K562 (cell line): ENCODE results near the gene TRAF7. TPM values are rescaled to one million over a fixed set of nuclear protein-coding genes. Genes with fewer than 3 reads are reported as not detected.

Experiments
- CBFA2T2 ChIP-seq: fragments of 450-650 bp; conservative IDR thresholded peaks from 2 replicates; pipeline ENCODE4 v1.6.1; 2017; ENCODE audit warnings: mild to moderate bottlenecking
- CBX5 ChIP-seq: IDR thresholded peaks from 2 replicates; pipeline ENCODE4 v1.6.1; 2014; ENCODE audit warnings: low read depth, borderline replicate concordance
- KDM4B ChIP-seq, 2 experiments: fragments of 450-650 bp in 1 of 2; sonication (generic) in 1 of 2; IDR thresholded peaks; 2 replicates each; pipeline ENCODE4 v1.6.1; 2016 to 2017; ENCODE audit warnings: borderline replicate concordance in 2 of 2, antibody characterized with exemption in 1 of 2, low read depth in 1 of 2, mild to moderate bottlenecking in 1 of 2
- MTF1 ChIP-seq: fragments of 250-450 bp; sonication (Bioruptor Pico); IDR thresholded peaks from 2 replicates; pipeline ENCODE4 v1.9.0; 2021; ENCODE audit warnings: moderate library complexity, mild to moderate bottlenecking, inconsistent platforms, borderline replicate concordance
- MYNN ChIP-seq, 2 experiments: sonication (generic); formaldehyde crosslinking in 1 of 2; IDR thresholded peaks; 2 replicates each; pipeline versions ENCODE4 v1.5.0 to v1.6.1; 2016 to 2020; ENCODE audit warnings: antibody characterized with exemption in 1 of 2, missing genetic modification reagents in 1 of 2
- NR4A1 ChIP-seq, 2 experiments: fragments of 250-450 bp in 1 of 2; fragments of 450-650 bp in 1 of 2; sonication (Bioruptor Pico) in 1 of 2; IDR thresholded peaks; 2 replicates each; pipeline versions ENCODE4 v1.4.0 to v1.6.1; 2016 to 2020; ENCODE audit warnings: mild to moderate bottlenecking in 2 of 2, missing compliant biosample characterization in 1 of 2, missing genetic modification characterization in 1 of 2, moderate library complexity in 1 of 2
- PBX2 ChIP-seq, 2 experiments: IDR thresholded peaks in 1 of 2; conservative IDR thresholded peaks in 1 of 2; 2 replicates each; pipeline ENCODE4 v1.6.1; 2016; ENCODE audit warnings: low read depth in 2 of 2, mild to moderate bottlenecking in 1 of 2, missing compliant biosample characterization in 1 of 2, missing genetic modification characterization in 1 of 2, moderate library complexity in 1 of 2
- PCBP2 ChIP-seq: fragments of 200-400 bp; formaldehyde crosslinking; IDR thresholded peaks from 2 replicates; pipeline ENCODE4 v1.6.1; 2018; ENCODE audit warnings: low read length, low read depth, mild to moderate bottlenecking, moderate library complexity; ENCODE audit not compliant: poor library complexity, severe bottlenecking
- PTBP1 ChIP-seq: fragments of 200-400 bp; formaldehyde crosslinking; IDR thresholded peaks from 2 replicates; pipeline ENCODE4 v1.6.1; 2017; ENCODE audit warnings: low read depth, low read length
- SMARCC2 ChIP-seq: fragments of 450-650 bp; IDR thresholded peaks from 2 replicates; pipeline ENCODE4 v1.6.1; 2017; ENCODE audit warnings: antibody characterized with exemption, moderate library complexity, mild to moderate bottlenecking, low read depth
- TAF9B ChIP-seq: fragments of 450-650 bp; IDR thresholded peaks from 2 replicates; pipeline ENCODE4 v1.6.1; 2018; ENCODE audit warnings: mild to moderate bottlenecking; ENCODE audit not compliant: partially characterized antibody
- U2AF2 ChIP-seq: fragments of 200-400 bp; formaldehyde crosslinking; optimal IDR thresholded peaks from 2 replicates; pipeline ENCODE3; 2017; ENCODE audit warnings: low read depth, mild to moderate bottlenecking, low read length
- ZHX1 ChIP-seq: fragments of 150-350 bp; conservative IDR thresholded peaks from 2 replicates; pipeline ENCODE4 v1.6.1; 2014; ENCODE audit warnings: low read length
- ZNF347 ChIP-seq: fragments of 450-650 bp; formaldehyde crosslinking; IDR thresholded peaks from 2 replicates; pipeline ENCODE4 v1.4.0; 2020; ENCODE audit warnings: low read depth, mild to moderate bottlenecking, moderate library complexity
- ZNF518B ChIP-seq: fragments of 250-450 bp; sonication (Bioruptor Pico); IDR thresholded peaks from 2 replicates; pipeline ENCODE4 v1.5.0; 2021; ENCODE audit warnings: mild to moderate bottlenecking, moderate library complexity
- ZNF695 ChIP-seq: fragments of 450-650 bp; formaldehyde crosslinking; IDR thresholded peaks from 2 replicates; pipeline ENCODE4 v1.4.0; 2020; ENCODE audit warnings: mild to moderate bottlenecking, moderate library complexity
- polyA plus RNA-seq, 8 experiments: library from polyadenylated mRNA; depleted of rRNA in 4 of 8; stranded (reverse) in 5 of 8; unstranded in 3 of 8; fragments of >200 nt; fragmentation: Nextera tagmentation in 2 of 8; fragmentation: Illumina TruSeq in 1 of 8; extraction: Ambion mirVana in 2 of 8; extraction: Trizol in 1 of 8; gene quantifications; 2 replicates each; pipeline versions ENCODE4 v1.2.1 to v1.2.3, GENCODE V29; 2011 to 2014; ENCODE audit warnings: inconsistent platforms in 1 of 8, missing spikeins in 1 of 8
- total RNA-seq, 7 experiments: library from RNA; depleted of rRNA in 6 of 7; stranded (reverse); fragments of >200 nt in 6 of 7; fragmentation: Illumina TruSeq in 2 of 7; extraction: Trizol in 2 of 7; gene quantifications; 2 replicates each; pipeline versions ENCODE4 v1.2.1 to v1.2.3, GENCODE V29; 2011 to 2021; ENCODE audit warnings: low replicate concordance in 1 of 7

The TRAF7 gene
- total and polyA plus RNA-seq, 9 of the 15 experiments (the other 6 are each of a cell fraction or from before 2014, with no cell fraction given), result 1.1 to 113 (median 41.6) TPM

GRCh38 chr16:2155091-2155950 lies at the start of gene TRAF7 (continued):
- TF ChIP-seq ZNF518B (CRISPR knock-in tag), result no peak
- no peak for TF ChIP-seq SMARCC2
- no peak for TF ChIP-seq PTBP1
- TF ChIP-seq KDM4B (IDR thresholded peaks at IDR 0.05; ENCODE audit: borderline replicate concordance in 2 of 2, low read depth in 1 of 2), result 0 out of 4 replicates have a peak, but pooled peaks of 1 of the 2 experiments have one; percentile 49
- no peak for TF ChIP-seq ZNF695 (CRISPR knock-in tag)
- TF ChIP-seq U2AF2, result no peak
- TF ChIP-seq NR4A1 (CRISPR knock-in tag; IDR thresholded peaks at IDR 0.05), result 0 out of 2 replicates have a peak, but pooled peaks have one; percentile 17
- TF ChIP-seq NR4A1 (tag; IDR thresholded peaks at IDR 0.05), result no peak
- TF ChIP-seq MYNN (IDR thresholded peaks at IDR 0.05), result peak; percentile 51; the same call in 1 of the 2 replicates
- no peak for TF ChIP-seq MYNN (CRISPR knock-in tag; IDR thresholded peaks at IDR 0.05)
- no peak for TF ChIP-seq CBX5
- TF ChIP-seq CBFA2T2, result no peak
- peak; percentile 94 for TF ChIP-seq TAF9B
- no peak for TF ChIP-seq ZHX1
- TF ChIP-seq MTF1, result no peak
- TF ChIP-seq ZNF347 (CRISPR knock-in tag), result no peak
- peak; percentile 82 for TF ChIP-seq PBX2 (CRISPR knock-in tag; IDR thresholded peaks at IDR 0.05; ENCODE audit: low read depth)
- TF ChIP-seq PBX2 (tag; conservative IDR thresholded peaks at IDR 0.05; ENCODE audit: low read depth), result peak; percentile 98
- TF ChIP-seq PCBP2, result no peak
